VCaP (cell line): ENCODE results near the gene ZMYM1.
A peak's percentile ranks its signal among the peaks of the same experiment; 100 is the strongest.

Source experiments
- H3K27ac ChIP-seq: fragments of 450-650 bp; 2 replicates; pipeline ENCODE4 v1.5.1; 2017
- TF ChIP-seq, protein P1 (sequence below): fragments of 450-650 bp; conservative IDR thresholded peaks from 2 replicates; pipeline ENCODE4 v1.5.1; 2017; ENCODE audit warnings: mild to moderate bottlenecking, moderate library complexity

The ZMYM1 gene

DNA sequence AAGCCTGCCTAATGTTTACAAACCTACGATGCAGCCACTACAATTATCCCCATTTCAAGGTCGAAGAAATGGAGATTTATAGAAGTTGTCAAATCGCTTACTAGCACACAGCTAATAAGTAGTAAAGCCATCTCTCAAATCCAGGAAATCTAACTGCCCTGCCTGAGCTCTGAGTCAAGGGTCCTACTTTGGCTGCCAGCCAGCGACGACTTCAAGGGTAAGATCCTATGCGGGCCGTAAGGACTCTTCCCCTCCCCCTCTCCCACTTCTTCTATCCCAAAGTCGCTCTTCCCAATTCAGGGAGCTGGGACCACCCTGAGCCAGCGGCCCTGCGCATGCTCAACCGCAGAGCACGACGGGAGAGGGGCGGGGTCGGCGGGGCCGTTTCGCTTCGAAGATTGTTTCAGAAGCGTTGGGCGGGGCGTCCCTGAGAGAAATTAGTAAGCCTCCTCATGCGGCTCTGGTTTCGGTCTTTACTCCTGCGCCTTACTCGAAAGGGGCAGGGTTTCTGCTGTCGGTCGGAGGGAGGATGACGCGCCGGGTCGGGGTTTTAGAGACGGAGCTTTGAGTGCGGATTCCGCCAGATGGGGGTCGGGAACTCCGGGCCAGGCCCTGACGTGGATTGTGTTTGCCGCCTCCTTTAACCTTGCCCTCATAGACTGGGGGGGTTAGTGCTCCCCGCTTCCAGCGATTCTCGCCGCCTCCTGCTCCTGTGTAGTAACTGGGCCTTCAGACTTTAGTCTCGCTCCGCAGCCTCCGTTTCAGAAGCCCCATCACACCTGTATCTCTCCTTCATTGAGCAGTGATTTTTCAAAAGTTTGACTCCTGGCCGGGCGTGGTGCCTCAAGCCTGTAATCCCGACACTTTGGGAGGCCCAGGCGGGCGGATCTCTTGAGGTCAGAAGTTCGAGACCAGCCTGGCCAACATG is at the start of gene ZMYM1:
TSS of gene ZMYM1 (plus strand) at position 383 of the 928 bp plus-strand sequence. CDS start 14,603 bp downstream, outside the sequence.
- TF ChIP-seq, protein P1, sequence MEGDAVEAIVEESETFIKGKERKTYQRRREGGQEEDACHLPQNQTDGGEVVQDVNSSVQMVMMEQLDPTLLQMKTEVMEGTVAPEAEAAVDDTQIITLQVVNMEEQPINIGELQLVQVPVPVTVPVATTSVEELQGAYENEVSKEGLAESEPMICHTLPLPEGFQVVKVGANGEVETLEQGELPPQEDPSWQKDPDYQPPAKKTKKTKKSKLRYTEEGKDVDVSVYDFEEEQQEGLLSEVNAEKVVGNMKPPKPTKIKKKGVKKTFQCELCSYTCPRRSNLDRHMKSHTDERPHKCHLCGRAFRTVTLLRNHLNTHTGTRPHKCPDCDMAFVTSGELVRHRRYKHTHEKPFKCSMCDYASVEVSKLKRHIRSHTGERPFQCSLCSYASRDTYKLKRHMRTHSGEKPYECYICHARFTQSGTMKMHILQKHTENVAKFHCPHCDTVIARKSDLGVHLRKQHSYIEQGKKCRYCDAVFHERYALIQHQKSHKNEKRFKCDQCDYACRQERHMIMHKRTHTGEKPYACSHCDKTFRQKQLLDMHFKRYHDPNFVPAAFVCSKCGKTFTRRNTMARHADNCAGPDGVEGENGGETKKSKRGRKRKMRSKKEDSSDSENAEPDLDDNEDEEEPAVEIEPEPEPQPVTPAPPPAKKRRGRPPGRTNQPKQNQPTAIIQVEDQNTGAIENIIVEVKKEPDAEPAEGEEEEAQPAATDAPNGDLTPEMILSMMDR, result no peak
- peak within 1 kb of the TSS; percentile 81 for H3K27ac ChIP-seq

DNA sequence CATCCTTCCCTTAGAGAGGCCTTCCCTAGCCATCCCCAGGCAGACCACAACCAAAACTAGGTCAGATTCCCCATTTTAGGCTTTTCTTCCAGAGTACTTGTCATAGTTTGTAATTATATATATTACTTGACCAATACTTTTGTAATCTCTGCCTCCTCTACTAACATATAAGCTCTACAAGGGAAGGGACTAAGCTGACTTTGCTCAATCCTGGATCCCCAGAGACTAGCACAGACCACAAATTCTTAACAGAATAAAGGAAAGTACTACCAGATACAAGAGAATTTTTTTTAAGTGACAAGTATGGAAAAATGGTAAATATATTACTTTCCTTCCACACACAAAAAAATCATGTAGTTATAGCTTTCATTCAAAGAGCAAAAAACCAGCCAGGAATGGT is 49.4 kb upstream of the ZMYM1 start:
- TF ChIP-seq, protein P1, result no peak
- H3K27ac ChIP-seq, result no peak overlapping the region

DNA sequence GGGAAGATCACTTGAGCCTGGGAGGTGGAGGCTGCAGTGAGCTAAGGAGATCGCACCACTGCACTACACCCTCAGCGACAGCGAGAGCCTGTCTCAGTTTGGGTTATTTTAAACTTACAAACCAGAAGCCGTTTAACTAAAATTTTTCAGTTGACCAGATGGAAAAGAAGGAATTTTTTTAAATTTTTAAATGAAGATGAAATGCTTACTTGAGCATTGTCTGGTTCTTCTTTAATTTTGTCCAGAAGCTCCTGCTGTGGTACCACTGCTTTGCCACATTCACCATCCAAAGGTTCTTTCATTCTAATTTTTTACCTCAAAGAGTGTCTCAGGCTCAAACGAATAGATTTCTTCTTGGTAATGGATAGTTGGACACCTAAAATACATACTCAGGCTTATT is 48.8 kb upstream of the ZMYM1 start:
- TF ChIP-seq, protein P1, result no peak

DNA sequence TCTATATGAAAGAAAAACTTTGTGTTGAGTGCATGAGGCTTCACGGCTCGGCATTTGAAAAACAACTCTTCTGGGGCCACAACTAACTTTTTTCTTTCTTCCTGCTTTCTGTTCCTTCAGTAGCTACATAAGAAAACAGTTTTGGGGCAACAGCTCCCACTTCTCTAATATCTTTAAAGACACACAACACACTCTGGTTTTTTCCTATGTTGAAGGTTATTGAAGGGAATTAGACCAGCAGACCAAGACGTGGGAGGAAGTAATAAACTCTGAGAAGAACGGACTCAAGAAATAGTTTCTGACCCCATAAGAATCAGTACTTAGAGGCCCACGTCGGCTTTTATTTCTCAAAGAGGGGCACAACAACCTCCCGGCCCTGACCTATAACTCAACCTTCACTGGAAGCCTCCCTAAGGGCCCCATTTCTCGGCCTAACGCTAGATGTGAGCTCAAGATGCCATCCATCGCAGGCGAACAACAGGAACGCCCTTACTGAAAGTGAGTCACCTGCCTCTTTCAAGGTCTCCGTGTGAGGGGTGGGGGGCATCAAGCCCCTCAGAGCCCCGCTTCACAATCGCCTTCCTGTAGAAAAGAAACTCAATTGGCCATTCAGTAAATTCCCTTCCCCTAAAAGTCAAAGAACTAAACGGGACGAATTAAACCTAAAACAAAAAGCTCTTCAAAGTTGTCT is 48.3 kb upstream of the ZMYM1 start:
- peak overlapping the region; percentile 93 for H3K27ac ChIP-seq
- TF ChIP-seq, protein P1, result no peak

More for the DNA sequence above, 48.8 kb upstream of the ZMYM1 start:
- H3K27ac ChIP-seq, result peak overlapping the region; percentile 93

DNA sequence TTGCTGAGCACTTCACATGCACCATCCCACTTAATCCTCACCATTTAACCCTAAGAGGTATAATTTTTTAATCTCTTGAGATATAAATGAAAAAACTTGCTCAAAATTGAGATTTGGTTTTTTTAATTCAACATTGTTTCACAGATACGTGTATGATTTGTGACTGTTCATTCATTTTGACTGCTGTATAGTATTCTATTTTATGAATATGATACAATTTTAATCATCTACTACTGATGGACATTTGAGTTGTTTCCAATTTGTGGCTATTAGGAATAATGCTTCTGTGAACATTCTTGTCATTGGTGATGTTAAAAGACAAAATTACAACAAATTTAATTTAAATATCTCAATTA is 46.8 kb upstream of the ZMYM1 start:
- TF ChIP-seq, protein P1, result no peak
- peak overlapping the region; percentile 93 for H3K27ac ChIP-seq

DNA sequence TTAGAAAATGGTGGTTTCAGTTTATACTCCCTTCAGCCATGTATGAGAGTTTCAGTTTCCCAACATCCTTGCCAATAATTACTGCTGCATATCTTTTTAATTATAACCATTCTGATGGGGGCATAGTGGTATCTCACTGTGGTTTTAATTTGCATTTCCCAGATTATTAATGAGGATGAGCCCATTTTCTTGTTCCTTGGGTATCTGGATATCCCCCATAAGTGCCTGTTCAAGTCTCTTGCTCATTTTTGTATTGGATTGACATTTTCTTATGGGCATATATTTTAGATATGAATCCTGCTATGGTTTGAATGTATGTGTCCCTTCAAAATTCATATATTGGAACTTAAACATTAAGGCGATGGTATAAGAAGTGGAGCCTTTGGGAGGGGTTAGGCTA is 45.8 kb upstream of the ZMYM1 start:
- TF ChIP-seq, protein P1, result no peak
- H3K27ac ChIP-seq, result no peak overlapping the region

DNA sequence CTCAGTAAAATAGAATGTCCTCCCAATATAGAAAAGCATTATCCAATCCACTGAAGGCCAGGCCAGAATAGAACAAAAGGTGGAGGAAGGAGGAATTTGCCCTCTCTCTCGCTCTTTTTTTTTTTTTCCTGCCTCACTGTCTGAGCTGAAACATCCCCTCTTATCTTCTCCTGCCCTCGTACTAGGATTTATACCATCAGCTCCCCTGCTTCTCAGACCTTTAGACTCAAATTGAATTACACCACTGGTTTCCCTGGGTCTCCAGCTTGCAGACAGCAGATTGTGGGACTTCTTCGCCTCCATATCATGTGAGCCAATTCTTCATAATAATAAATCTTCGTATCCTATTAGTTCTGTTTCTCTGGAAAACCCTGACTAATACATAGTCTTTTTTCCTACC is 42.6 kb upstream of the ZMYM1 start:
- no peak overlapping the region for H3K27ac ChIP-seq
- TF ChIP-seq, protein P1, result no peak
